ENCODE data around the gene TMEM38B. TPM values are rescaled to one million over a fixed set of nuclear protein-coding genes. Genes with fewer than 3 reads are reported as not detected.
"Not testable (repeated sequence)": the region's sequence is repeated elsewhere in the genome, so short reads cannot be mapped to it uniquely, and the experiment has no call there.

TMEM38B gene
- polyA plus RNA-seq, 1 of the 3 experiments (the other 2 are of a cell fraction), result 6.8 TPM

GRCh38 chr9:105703638-105704037, 9.3 kb downstream of the TMEM38B start:
- H4K20me1 ChIP-seq (ENCODE audit: insufficient read depth); H3K4me3 ChIP-seq (ENCODE audit: low read depth in 2 of 2, low read length in 1 of 2); POLR2A ChIA-PET; H3K9me2 ChIP-seq; H3F3A ChIP-seq (replicated peaks; ENCODE audit: insufficient read depth); H3K9ac ChIP-seq; H3K79me2 ChIP-seq (ENCODE audit: insufficient read depth); H3K9me3 ChIP-seq; H3K27me3 ChIP-seq (ENCODE audit: insufficient read depth); CTCF ChIA-PET; H3K27ac ChIP-seq (ENCODE audit: low read depth in 2 of 2, low read length in 1 of 2); H2AFZ ChIP-seq (ENCODE audit: low read depth); DNase-seq; H3K36me3 ChIP-seq (replicated peaks in 1 of 2; ENCODE audit: control insufficient read depth in 1 of 2, insufficient read depth in 2 of 2, low read length in 1 of 2); H3K4me2 ChIP-seq; H3K4me1 ChIP-seq (ENCODE audit: control insufficient read depth in 1 of 2, insufficient read depth in 2 of 2, low read depth in 1 of 2, low read length in 1 of 2): not testable (repeated sequence)
- WGBS (ENCODE audit: low lambda C conversion rate), result 88% methylated on average over 4 of the region's 4 CpGs

- Histone ChIP-seq H3K79me2 (ENCODE audit: insufficient read depth) (no peaks in the 10 kb centered on the region), H3F3A (replicated peaks; ENCODE audit: insufficient read depth) (no peaks in the 10 kb centered on the region), H4K20me1 (ENCODE audit: insufficient read depth) (no peaks in the 10 kb centered on the region), H3K9me3 (no peaks in the 10 kb centered on the region), H3K4me3 (ENCODE audit: low read depth in 2 of 2, low read length in 1 of 2) (no peak overlapping the region), H3K27ac (ENCODE audit: low read depth in 2 of 2, low read length in 1 of 2) (no peak overlapping the region), H2AFZ (ENCODE audit: low read depth) (no peak overlapping the region), H3K4me2 (no peak overlapping the region), H3K36me3 (replicated peaks in 1 of 2; ENCODE audit: control insufficient read depth in 1 of 2, insufficient read depth in 2 of 2, low read length in 1 of 2) (peaks cover 2 to 3% of the 10 kb centered on the region in 2 experiments), H3K27me3 (ENCODE audit: insufficient read depth) (no peaks in the 10 kb centered on the region), H3K9me2 (no peaks in the 10 kb centered on the region), H3K9ac (no peak overlapping the region), H3K4me1 (ENCODE audit: control insufficient read depth in 1 of 2, insufficient read depth in 2 of 2, low read depth in 1 of 2, low read length in 1 of 2) (no peaks in the 10 kb centered on the region)
- CTCF ChIA-PET, result interaction anchor here (1.0 kb wide), 1 partner anchor 10 kb away, joined by 3 read pairs; no protein-coding TSS in a partner anchor
- POLR2A ChIA-PET, result no interaction called here
- DNase-seq, result no peak
- TF ChIP-seq FOSL2 (IDR thresholded peaks at IDR 0.05; ENCODE audit: borderline replicate concordance, low read depth) (no peak), FOXJ3 (CRISPR knock-in tag; IDR thresholded peaks at IDR 0.05) (no peak), CHD2 (IDR thresholded peaks at IDR 0.05; ENCODE audit: low read length, partially characterized antibody) (no peak), SMC3 (IDR thresholded peaks at IDR 0.05; ENCODE audit: low read depth, low read length) (no peak), EZH2phosphoT487 (IDR thresholded peaks at IDR 0.05; ENCODE audit: borderline replicate concordance, low read depth) (no peak), RCOR1 (IDR thresholded peaks at IDR 0.05; ENCODE audit: low read length) (no peak), USF2 (IDR thresholded peaks at IDR 0.05; ENCODE audit: borderline replicate concordance, low read depth, low read length) (no peak)
- 97% methylated on average over 8 of the region's 8 CpGs for WGBS (ENCODE audit: low lambda C conversion rate)
Measured at GRCh38 chr9:105706156-105706555, 11.8 kb downstream of the TMEM38B start.

- Histone ChIP-seq H3K9me2 (no peaks in the 10 kb centered on the region), H3K79me2 (ENCODE audit: insufficient read depth) (no peaks in the 10 kb centered on the region), H3F3A (replicated peaks; ENCODE audit: insufficient read depth) (no peaks in the 10 kb centered on the region), H3K9me3 (no peaks in the 10 kb centered on the region), H3K36me3 (replicated peaks in 1 of 2; ENCODE audit: control insufficient read depth in 1 of 2, insufficient read depth in 2 of 2, low read length in 1 of 2) (peaks cover 2 to 3% of the 10 kb centered on the region in 2 experiments), H3K27ac (ENCODE audit: low read depth in 2 of 2, low read length in 1 of 2) (no peak overlapping the region), H3K4me1 (ENCODE audit: control insufficient read depth in 1 of 2, insufficient read depth in 2 of 2, low read depth in 1 of 2, low read length in 1 of 2) (no peaks in the 10 kb centered on the region), H3K4me2 (no peak overlapping the region), H2AFZ (ENCODE audit: low read depth) (no peak overlapping the region), H4K20me1 (ENCODE audit: insufficient read depth) (no peaks in the 10 kb centered on the region), H3K4me3 (ENCODE audit: low read depth in 2 of 2, low read length in 1 of 2) (no peak overlapping the region), H3K27me3 (ENCODE audit: insufficient read depth) (no peaks in the 10 kb centered on the region), H3K9ac (no peak overlapping the region)
- WGBS (ENCODE audit: low lambda C conversion rate), result 86% methylated on average over 3 of the region's 3 CpGs
- TF ChIP-seq RAD21 (IDR thresholded peaks at IDR 0.05; ENCODE audit: low read length), result no peak
- no peak for TF ChIP-seq TEAD4 (IDR thresholded peaks at IDR 0.05; ENCODE audit: borderline replicate concordance, insufficient read depth)
- no peak for TF ChIP-seq EZH2phosphoT487 (IDR thresholded peaks at IDR 0.05; ENCODE audit: borderline replicate concordance, low read depth)
- TF ChIP-seq SMC3 (IDR thresholded peaks at IDR 0.05; ENCODE audit: low read depth, low read length), result no peak
- TF ChIP-seq CTCF (IDR thresholded peaks at IDR 0.05), result no peak
- TF ChIP-seq GABPA (IDR thresholded peaks at IDR 0.05; ENCODE audit: low read depth), result no peak
- TF ChIP-seq TCF12 (IDR thresholded peaks at IDR 0.05), result no peak
- no peak for TF ChIP-seq SIN3A (IDR thresholded peaks at IDR 0.05; ENCODE audit: borderline replicate concordance, low read depth, low read length)
- TF ChIP-seq IRF3 (IDR thresholded peaks at IDR 0.05; ENCODE audit: low read depth, low read length), result no peak
- CTCF ChIA-PET, result interaction anchor here (1.6 kb wide), 1 partner anchor 10 kb away, joined by 6 read pairs; no protein-coding TSS in a partner anchor
- POLR2A ChIA-PET, result no interaction called here
- DNase-seq, result no peak
Measured at GRCh38 chr9:105708405-105708804, 14.1 kb downstream of the TMEM38B start.
